Cerebellar cortex (tissue), 1 donor: ENCODE measurements around the gene CCDC150.
"Not testable (repeated sequence)": the region's sequence is repeated elsewhere in the genome, so short reads cannot be mapped to it uniquely, and the experiment has no call there.

Experiments used
- DNase-seq: peaks from one replicate; pipeline ENCODE4 v3.0.0-alpha.2; 2015; ENCODE audit warnings: low spot score

The CCDC150 gene

GRCh38 chr2:196635156-196635555 lies 4.4 kb upstream of the CCDC150 start:
- DNase-seq: no peak

DNA sequence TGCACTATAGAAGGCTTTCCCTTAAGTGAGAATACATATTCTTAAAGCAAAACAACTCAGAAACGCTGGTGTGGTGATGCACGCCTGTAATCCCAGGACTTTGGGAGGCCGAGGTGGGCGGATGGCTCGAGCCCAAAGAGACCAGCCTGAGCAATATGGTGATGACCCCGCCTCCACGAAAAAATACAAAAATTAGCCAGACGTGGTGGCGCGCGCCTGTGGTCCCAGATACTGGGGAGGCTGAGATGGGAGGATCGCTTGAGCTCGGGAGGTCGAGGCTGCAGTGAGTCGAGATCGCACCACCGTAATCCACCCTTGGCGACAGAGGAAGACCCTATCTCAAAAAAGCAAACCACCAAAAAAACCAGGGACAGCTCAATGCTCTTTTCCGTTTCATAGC lies 750 bp upstream of the CCDC150 start:
- DNase-seq: no peak

GRCh38 chr2:196640031-196640548 lies 575 bp downstream of the CCDC150 start:
- no peak for DNase-seq

GRCh38 chr2:196649202-196649601 lies 9.7 kb downstream of the CCDC150 start:
- no peak for DNase-seq

GRCh38 chr2:196651387-196652094 lies 12.0 kb downstream of the CCDC150 start:
- DNase-seq: no peak

GRCh38 chr2:196652869-196653268 lies 13.4 kb downstream of the CCDC150 start:
- no peak for DNase-seq

DNA sequence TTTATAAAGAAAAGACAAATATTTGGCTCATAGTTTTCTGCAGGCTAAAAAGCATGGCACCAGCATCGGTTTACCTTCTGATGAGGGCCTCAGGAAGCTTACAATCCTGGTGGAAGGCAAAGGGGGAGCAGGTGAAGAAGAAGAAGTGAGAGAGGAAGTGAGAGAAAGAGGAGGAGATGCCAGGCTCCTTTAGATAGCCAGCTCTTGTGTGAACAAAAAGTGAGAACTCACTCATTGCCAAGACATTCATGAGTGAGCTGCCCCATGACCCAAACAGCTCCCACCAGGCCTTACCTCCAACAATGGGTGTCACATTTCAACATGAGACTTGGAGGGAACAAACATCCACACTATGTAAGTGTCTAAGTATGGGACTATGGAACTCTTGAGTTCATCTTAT lies 14.3 kb downstream of the CCDC150 start:
- DNase-seq: no peak

DNA sequence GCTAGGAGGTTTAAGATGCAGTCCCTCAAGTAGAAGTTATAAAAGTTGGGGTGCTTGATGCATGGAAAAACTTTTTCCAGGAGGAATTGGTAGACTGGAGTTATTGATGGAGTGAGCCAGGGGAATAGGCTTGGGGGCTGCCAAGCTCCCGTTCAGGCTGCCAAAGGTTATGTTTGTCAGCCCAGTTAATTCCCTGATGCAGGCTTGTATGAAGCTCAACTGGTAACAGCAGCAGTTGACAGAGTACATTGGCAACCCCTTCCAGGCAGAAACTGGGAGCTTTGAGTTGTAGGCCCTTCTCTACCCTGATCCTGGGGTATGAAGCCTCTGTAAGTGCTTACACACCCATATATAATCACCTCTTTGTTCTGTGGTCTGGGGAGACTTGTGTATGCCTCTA lies 16.2 kb downstream of the CCDC150 start:
- DNase-seq: no peak

GRCh38 chr2:196657333-196657732 lies 17.8 kb downstream of the CCDC150 start:
- no peak for DNase-seq

DNA sequence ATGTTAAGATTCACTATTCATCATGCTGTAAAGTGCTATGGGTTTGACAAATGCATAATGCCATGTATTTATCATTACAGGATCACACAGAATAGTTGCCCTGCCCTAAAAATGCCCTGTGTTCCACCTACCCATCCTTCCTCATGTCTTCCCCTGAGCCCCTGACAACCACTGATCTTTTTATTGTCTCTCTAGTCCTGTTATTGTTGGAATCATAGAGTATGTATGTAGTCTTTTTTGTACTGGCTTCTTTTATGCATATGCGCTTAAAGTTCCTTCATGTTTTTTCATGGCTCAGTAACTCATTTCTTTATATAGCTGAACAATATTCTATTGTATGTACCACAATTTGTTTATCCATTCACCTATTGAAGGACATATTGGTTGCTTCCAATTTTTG lies 20.3 kb downstream of the CCDC150 start:
- no peak for DNase-seq

DNA sequence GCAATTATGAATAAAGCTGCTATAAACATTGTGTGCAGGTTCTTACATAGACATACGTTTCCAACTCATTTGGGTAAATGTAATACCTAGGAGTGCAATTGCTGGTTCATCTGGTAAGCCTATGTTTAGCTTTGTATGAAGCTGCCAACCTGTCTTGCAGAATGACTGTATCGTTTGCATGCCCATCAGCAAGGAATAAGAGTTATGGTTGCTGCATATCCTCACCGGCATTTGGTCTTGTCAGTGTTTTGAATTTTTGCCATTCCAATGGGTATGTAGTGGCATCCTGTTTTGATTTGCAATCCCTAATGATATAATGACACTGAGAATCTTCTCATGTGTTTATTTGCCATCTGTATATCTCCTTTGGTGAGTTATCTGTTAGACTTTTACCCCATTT lies 20.7 kb downstream of the CCDC150 start:
- DNase-seq: no peak

- no peak for DNase-seq
These were observed 30.8 kb downstream of the CCDC150 start for GRCh38 chr2:196670342-196670741.

- no peak for DNase-seq
These were observed 36.4 kb downstream of the CCDC150 start for GRCh38 chr2:196675963-196676362.

GRCh38 chr2:196677404-196677803 lies 37.9 kb downstream of the CCDC150 start:
- no peak for DNase-seq

DNA sequence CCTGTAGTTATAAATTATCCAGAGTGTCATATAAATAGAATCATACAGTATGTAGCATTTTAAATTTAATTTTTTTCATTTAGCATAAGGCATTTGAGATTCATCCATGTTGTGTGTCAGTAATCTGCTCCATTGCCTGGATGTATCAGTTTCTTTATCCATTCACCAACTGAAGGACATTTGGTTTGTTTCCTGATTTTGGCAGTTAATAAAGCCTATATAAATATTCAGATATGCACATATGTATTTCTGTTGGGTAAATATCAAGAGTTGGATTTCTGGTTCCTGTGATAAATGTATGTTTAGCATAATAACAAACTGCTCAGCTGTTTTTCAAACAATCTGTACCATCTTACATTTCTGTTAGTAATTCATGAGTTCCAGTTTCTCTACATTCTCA lies 39.9 kb downstream of the CCDC150 start:
- DNase-seq: no peak

DNA sequence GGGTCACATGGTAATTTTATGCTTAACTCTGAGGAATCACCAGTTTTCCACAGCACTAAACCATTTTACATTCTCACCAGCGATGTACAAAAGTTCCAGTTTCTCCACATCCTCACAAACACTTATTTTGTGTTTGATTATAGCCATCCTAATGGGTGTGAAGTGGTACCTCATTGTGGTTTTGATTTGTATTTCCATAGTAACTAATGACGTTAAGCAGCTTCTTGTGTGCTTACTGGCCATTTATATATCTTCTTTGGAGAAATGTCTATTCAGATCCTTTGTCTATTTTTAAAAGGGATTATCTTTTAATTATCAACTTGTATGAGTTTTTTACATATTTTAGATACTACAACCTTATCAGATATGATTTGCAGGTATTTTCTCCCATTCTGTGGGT lies 42.0 kb downstream of the CCDC150 start:
- no peak for DNase-seq

DNA sequence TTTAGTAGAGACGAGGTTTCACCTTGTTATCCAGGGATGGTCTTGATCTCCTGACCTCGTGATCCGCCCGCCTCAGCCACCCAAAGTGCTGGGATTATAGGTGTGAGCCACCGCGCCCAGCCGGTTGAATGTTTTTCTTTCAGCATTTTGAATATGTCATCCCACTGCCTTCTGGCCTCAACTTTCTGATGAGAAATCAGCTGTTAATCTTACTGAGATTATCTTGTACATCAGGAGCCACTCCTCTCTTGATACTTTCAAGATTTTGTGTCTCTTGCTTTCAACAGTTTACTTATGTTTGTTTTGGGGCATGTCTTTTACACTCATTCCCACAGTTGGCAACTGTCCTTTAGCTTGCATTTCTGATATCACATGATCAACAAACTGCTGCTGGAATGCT lies 46.3 kb downstream of the CCDC150 start:
- DNase-seq: no peak

DNA sequence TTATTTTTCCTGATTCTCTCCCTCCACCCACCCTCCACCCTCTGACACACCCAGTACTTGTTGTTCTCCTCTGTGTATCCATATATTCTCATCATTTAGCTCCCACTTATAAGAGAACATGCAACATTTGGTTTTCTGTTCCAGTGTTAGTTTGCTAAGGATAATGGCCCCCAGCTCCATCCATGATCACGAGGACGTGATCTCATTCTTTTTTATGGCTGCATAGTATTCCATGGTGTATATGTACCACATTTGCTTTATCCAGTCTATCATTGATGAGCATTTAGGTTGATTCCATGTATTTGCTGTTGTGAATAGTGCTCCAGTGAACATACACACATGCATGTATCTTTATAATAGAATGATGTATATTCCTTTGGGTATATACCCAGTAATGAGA lies 47.2 kb downstream of the CCDC150 start:
- not testable (repeated sequence) for DNase-seq

- DNase-seq: no peak
These were observed 57.0 kb downstream of the CCDC150 start for GRCh38 chr2:196696423-196697079.

DNA sequence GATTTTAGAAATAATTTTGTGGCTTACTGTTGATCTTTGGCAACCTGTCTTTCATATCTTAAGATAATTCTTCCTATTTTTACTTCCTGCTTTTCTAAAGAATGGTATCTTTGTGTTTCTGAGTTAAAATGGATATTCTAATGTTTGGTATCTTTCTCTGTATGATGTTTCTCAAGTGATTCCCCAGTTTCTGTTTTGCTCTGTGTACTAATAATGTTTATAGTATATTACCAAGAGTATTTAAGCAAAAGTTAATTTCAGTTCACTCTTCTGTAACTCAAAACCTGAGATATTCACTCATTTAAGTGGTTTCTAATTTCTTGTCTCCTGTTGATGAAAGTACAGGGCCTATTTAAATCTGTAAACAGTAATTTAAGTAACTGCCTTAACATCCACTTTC lies 58.3 kb downstream of the CCDC150 start:
- DNase-seq: no peak

- no peak for DNase-seq
These were observed 63.1 kb downstream of the CCDC150 start for GRCh38 chr2:196702641-196703040.

DNA sequence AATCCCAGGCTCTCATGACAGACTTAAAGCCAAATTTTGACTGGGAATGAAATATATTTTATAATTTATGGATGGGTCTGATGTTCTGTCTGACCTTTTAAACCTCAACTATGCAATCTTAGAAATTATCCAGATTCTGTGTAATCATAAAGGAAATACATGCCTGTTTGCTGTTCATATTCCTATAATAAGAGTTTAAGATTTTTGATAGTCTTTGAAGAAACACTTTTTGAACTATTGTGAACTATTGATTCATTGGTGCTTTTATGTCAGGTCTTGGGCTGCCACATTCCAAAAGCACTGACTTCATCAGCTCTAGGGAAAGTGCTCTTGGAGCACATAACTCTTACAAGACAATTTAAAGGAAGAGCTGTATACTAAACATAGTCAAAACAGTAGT lies 64.2 kb downstream of the CCDC150 start:
- DNase-seq: no peak

DNA sequence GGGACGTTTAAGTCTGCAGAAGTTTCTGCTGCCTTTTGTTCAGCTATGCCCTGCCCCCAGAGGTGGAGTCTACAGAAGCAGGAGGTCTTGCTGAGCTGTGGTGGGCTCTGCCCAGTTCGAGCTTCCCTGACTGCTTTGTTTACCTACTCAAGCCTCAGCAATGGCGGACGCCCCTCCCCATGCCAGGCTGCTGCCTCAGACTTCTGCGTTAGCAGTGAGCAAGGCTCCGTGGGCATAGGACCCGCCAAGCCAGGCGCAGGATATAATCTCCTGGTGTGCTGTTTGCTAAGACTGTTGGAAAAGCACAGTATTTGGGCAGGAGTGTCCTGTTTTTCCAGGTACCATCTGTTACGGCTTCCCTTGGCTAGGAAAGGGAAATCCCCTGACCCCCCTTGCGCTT lies 70.5 kb downstream of the CCDC150 start:
- DNase-seq: not testable (repeated sequence)

GRCh38 chr2:196711625-196712024 lies 72.1 kb downstream of the CCDC150 start:
- no peak for DNase-seq
